ENCODE measurements around the gene KIF7.

KIF7 gene

GRCh38 chr15:89648106-89649012, 6.9 kb downstream of the KIF7 start:
- no peak for DNase-seq (ENCODE audit: low read depth, low spot score)

GRCh38 chr15:89647191-89647851, 7.9 kb downstream of the KIF7 start:
- DNase-seq (ENCODE audit: low read depth, low spot score), result no peak

- DNase-seq (ENCODE audit: low read depth, low spot score), result no peak
These were observed 8.7 kb downstream of the KIF7 start for GRCh38 chr15:89646416-89647141.

GRCh38 chr15:89645680-89646079, 9.6 kb downstream of the KIF7 start:
- no peak for DNase-seq (ENCODE audit: low read depth, low spot score)

- DNase-seq (ENCODE audit: low read depth, low spot score), result no peak
These were observed 13.2 kb downstream of the KIF7 start for GRCh38 chr15:89642106-89642505.

GRCh38 chr15:89641053-89641452, 14.2 kb downstream of the KIF7 start:
- no peak for DNase-seq (ENCODE audit: low read depth, low spot score)

- DNase-seq (ENCODE audit: low read depth, low spot score), result no peak
These were observed 15.0 kb downstream of the KIF7 start for GRCh38 chr15:89640245-89640644.

GRCh38 chr15:89633585-89633984, 21.7 kb downstream of the KIF7 start:
- no peak for DNase-seq (ENCODE audit: low read depth, low spot score)

GRCh38 chr15:89632563-89633430, 22.5 kb downstream of the KIF7 start:
- no peak for DNase-seq (ENCODE audit: low read depth, low spot score)

GRCh38 chr15:89631902-89632264, 23.4 kb downstream of the KIF7 start:
- no peak for DNase-seq (ENCODE audit: low read depth, low spot score)

GRCh38 chr15:89630974-89631901, 24.0 kb downstream of the KIF7 start:
- DNase-seq (ENCODE audit: low read depth, low spot score), result no peak

GRCh38 chr15:89630260-89630659, 25.0 kb downstream of the KIF7 start:
- no peak for DNase-seq (ENCODE audit: low read depth, low spot score)

- DNase-seq (ENCODE audit: low read depth, low spot score), result no peak
These were observed 25.4 kb downstream of the KIF7 start for GRCh38 chr15:89629829-89630228.

- no peak for DNase-seq (ENCODE audit: low read depth, low spot score)
These were observed 26.2 kb downstream of the KIF7 start for GRCh38 chr15:89628806-89629715.

- DNase-seq (ENCODE audit: low read depth, low spot score), result no peak
These were observed 27.0 kb downstream of the KIF7 start for GRCh38 chr15:89628301-89628700.

GRCh38 chr15:89627256-89627970, 27.9 kb downstream of the KIF7 start:
- DNase-seq (ENCODE audit: low read depth, low spot score), result no peak

- DNase-seq (ENCODE audit: low read depth, low spot score), result no peak
These were observed 29.6 kb downstream of the KIF7 start for GRCh38 chr15:89625716-89626115.

- no peak for DNase-seq (ENCODE audit: low read depth, low spot score)
These were observed 32.1 kb downstream of the KIF7 start for GRCh38 chr15:89623165-89623564.

GRCh38 chr15:89621547-89621946, 33.7 kb downstream of the KIF7 start:
- no peak for DNase-seq (ENCODE audit: low read depth, low spot score)
